Prostate gland (tissue), 2 donors: ENCODE data around the gene PALM3.
A peak's percentile ranks its signal among the peaks of the same experiment; 100 is the strongest.

ENCODE experiments used
- CTCF ChIP-seq, 4 experiments: fragments of 200-600 bp in 2 of 4; fragments of 450-650 bp in 2 of 4; sonication (generic) in 2 of 4; IDR thresholded peaks; 1 replicate in 3 of 4; 2 replicates in 1 of 4; pipeline ENCODE4 v1.5.1; 2016 to 2019; ENCODE audit warnings: antibody characterized with exemption in 4 of 4, mild to moderate bottlenecking in 2 of 4, moderate library complexity in 2 of 4
- POLR2A ChIP-seq: fragments of 450-650 bp; IDR thresholded peaks from one replicate; pipeline ENCODE4 v1.6.1; 2016; ENCODE audit warnings: antibody characterized with exemption, mild to moderate bottlenecking

GRCh38 chr19:14031719-14032480, 30.0 kb downstream of the PALM3 start, which contains the start of gene IL27RA:
- peak; percentile 15 to 66 (median 40) for TF ChIP-seq CTCF (IDR thresholded peaks at IDR 0.05)
- TF ChIP-seq POLR2A, result no peak
